Cerebellar cortex (tissue), 1 donor: ENCODE results near the gene STX16.

ENCODE experiments used
- DNase-seq: peaks from one replicate; pipeline ENCODE4 v3.0.0-alpha.2; 2015; ENCODE audit warnings: low spot score

STX16 gene

DNA sequence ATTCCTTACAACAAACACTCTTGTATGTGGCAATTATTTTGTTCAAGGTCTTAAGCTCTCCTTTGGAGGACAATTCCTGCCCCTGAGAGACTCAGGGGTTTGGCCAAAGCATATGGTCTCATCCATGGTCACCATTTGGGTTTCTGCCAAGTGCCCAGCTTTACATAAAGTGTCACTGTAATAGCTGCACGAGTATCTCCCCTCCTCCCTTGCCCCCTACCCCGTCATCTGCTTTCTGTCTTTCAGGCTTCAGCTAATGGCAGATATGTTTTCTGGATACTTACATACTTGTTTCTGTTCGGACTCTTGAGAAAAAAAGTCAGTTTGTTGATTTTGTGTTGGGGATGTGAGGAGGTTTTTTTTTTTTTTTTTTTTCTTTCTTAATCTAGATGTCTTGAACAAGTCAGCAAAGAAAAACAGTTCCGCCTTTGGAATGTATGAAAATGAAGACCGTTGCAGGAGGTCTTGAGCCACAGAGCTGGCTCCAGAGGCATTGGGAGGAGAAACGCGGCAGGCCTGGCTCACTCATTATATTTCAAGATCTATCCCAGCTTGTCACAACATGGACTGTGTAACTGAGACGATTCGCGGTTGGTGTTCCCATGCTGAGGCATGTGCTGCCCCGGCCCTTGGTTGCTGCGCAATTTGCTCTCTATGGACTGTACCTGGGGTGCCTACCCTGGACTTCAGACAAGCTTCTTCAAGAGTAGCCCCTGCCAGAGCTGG, 32.6 kb upstream of the STX16 start:
- DNase-seq: no peak

DNA sequence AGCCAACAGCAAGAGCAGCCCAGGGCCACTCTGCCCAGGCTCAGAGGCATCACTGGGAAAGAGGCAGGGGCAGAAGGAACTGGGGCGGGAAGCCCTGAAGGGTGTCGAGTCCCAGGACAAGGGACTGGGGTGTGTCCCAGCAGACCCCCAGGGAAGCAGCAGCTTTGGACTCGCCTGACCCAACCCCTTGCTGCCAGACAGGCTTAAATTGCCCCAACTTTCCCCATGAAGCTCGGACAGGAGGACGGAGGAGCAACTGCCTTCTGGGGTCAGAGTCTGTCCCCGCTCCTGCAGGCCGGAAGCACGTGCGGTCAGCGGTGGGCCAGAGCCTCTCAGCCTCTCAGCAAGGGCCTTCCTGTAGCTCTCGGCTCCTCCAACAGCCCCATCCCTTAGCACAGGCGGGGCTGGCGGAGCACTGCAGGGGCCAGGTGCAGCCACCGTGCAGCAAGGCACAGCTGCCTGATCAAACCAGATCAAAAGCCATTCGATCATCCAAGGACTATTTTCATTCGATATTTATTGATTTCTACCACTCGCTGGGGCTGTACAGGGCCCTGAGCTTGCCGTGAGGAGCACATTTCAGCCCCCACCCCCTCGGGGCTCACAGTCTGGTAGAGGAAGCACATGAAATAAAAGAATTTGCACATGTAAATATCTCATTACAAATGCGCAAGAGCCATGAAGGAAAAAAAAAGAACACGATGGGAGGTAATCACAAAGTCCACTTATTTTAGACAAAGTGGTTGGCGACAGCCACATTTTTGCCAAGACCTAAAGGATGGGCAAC, 31.8 kb upstream of the STX16 start:
- DNase-seq: no peak

GRCh38 chr20:58619864-58620431, 31.1 kb upstream of the STX16 start:
- DNase-seq: no peak

- DNase-seq: no peak
Measured at GRCh38 chr20:58621906-58622548, 29.1 kb upstream of the STX16 start.

DNA sequence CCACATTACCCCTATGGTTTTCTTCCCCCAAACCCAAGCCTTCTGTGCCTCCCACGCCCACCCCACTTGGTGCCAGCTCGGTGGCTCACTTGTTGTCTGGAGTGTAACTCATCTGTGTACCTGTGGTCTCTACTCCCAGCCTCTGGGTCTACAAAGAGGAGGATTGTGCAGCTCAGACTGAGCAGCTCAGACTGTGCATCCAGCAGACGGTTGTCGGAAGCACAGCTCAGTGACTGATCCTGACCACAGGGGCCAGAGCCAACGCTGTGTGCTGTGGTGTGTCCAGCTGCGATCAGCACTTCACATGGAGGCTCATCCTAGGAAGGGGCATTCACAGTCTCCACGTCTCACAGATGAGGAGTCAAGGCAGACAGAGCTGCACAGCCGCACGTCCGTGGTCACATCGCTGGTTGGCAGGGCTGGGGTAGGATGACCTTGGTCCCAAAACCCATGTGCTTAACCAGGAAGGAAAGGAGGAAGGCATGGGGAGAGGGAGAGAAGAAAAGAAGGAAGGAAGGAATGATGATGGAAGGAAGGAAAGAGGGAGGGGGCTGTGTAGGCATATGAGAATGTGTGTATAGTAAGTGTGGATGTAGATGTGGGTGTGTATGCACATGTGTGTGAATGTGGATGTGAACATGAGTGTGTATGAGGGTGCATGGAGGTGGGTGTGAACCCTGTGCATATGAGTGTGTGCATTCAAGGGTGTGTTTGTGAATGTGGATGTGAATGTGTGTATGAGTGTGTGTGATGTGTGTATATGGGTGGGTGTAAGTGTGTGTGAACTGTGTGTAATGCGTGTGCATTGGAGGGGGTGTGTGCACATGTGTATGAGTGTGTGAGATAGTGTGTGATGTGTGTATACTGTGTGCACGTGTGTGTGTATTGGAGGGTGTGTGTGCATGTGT, 28.2 kb upstream of the STX16 start:
- no peak for DNase-seq

GRCh38 chr20:58623579-58624473, 27.3 kb upstream of the STX16 start:
- DNase-seq: no peak

GRCh38 chr20:58624687-58625086, 26.4 kb upstream of the STX16 start:
- no peak for DNase-seq

DNA sequence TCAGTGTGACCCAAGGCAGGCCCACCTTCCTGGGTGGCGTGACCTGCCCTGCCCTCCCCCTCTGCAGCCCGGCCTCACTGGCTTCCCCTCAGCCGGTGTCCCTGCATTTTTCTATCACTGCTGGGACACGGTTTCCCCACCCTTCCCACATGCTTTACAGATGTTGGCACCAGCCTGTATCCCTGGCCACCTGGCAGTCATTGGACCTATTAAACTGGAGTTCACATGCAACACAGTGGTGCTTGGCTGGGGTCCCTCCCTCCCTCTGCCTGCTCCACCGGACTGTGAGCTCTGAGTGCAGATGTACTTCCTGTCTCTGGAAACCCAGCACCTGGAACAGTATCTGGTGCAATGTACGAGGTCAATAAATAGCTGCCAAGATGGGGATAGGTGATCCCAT, 25.5 kb upstream of the STX16 start:
- DNase-seq: no peak

DNA sequence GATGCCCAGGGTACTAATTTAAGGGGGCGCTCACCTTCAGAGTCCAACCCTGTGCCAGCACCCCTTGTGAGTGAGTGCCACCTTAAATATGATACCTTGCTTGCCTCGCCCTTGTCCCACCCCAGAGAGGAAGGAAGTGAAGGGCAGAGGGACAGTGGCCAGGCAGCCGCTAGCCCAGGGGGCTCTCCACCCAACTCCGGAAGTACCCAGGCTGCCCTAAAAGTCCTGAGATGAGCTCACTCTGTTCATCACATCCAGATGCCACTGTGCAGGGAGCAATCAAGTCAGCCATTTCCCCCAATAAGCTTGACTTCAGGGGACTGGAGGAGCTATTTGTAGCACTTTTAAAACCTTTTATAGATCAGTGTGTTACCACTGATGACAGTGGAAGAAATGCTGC, 25.0 kb upstream of the STX16 start:
- DNase-seq: no peak

DNA sequence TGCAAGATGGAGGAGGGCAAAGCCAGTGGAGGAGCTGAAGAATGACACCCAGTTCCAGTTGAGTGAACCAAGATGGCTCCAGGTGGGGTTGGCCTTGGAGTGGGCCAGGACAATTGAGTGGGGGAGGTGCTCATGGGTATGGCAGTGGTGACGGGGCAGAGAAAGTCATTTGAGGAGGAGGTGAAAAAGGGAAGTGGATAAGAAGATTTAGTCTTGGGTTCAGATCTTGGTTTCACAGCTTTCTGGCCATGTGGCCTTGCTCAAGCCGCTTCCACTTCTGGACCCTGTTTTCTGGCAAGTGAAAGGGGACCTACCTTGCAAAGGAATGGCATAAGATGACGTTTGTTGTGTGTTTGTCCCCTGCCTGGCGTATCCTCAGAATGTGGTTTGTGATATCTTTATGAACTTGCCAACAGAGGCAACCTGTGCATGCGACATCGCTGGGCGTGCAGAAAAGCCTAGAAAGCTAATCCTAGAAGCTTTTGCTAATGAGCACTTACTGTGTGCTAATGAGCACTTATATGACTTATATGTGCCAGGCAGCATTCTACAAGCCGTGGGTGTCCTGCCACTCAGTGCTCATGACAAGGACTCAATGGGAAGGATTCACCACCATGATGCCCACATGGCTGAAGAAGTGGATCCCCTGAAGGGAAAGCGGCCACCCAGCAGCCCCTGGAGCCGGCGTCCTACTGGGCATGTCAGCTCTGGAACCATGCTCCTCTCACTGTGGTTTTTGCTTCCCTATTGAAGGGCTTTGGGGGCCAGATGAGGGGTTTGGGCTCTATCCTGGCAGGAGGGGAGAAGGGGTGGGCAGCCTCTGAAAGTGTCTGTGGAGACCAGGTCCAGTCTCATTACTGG, 23.6 kb upstream of the STX16 start:
- DNase-seq: no peak

- DNase-seq: no peak
Measured at GRCh38 chr20:58628491-58629214, 22.4 kb upstream of the STX16 start.

DNA sequence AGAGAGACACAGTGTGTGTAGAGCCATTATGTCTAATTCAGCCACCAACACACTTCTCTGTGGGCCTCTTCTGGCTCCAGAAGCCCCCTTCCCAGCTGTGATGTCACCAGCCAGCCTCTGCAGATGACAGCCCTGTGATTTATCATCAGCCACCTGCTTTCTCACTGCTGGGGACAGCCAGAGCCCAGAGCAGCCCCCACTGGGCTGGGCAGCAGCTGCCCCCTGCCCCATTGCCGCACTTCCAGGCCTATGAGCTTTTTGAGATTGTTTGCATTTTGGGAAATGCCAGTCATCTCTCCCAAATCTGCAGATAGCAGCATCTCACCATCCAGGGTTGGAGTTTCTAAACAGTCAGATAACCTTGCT, 21.9 kb upstream of the STX16 start:
- no peak for DNase-seq

- DNase-seq: no peak
Measured at GRCh38 chr20:58630063-58630462, 21.0 kb upstream of the STX16 start.

DNA sequence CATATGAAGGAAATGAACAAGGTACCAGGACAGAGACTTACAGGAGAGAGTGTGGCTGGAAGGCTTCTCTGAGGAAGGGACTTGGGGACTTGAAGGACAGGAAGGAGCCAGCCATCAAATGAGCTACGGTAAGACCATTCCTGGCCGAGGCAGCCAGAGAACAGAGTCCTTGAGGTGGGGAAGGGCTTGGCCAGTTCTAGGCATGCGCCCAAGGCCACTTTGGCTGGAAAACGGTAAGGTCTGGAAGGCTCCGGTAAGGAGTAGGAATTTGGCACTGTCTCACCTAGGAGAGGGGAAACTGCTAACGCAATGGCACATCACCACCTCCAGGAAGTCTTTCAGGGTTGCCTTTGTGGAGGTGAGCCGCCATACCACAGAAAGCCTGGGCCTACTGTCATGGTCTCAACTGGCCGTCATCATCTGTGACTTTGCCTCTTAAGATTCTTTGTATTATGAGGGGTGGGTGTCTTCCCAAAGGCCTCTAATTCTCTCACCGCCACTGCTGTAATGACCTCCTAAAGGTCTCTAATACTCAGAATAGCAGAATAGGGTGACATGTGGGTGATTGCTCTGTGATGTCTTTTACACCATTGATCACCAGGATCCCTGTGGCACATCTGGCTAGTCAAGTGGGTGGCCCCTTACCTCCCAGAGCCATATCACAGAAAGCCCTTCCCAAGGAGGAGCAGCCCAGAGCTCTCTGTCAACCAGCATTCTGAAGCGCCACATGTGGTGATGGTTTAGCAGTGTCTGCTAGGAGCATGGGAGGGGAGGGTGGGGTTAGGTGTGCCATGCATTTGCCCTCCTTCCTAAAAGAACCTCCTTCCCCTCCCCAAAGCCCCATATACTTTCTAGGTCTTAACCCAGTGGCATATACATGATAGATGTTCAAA, 17.7 kb upstream of the STX16 start:
- DNase-seq: no peak

DNA sequence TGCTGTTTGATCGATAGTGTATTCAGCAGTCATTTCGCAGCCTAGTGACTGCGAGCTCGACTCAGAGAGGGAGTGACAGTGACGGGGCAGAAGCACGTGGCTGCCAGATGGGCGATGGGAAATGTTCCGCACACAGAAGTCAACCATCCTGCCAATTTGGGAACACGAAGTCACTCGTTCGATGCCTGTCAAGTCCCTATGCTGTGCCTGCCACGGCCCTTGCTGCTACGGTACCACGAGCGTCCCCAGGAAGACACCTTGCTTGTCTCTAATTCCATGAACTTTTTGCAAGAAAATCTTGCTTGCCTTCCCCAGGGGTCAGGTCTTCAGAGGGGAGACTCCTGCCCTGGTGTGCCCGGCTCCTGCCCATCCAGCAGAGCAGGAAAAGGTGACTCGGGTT, 17.0 kb upstream of the STX16 start:
- DNase-seq: no peak

- no peak for DNase-seq
Measured at GRCh38 chr20:58634521-58635278, 16.4 kb upstream of the STX16 start.

DNA sequence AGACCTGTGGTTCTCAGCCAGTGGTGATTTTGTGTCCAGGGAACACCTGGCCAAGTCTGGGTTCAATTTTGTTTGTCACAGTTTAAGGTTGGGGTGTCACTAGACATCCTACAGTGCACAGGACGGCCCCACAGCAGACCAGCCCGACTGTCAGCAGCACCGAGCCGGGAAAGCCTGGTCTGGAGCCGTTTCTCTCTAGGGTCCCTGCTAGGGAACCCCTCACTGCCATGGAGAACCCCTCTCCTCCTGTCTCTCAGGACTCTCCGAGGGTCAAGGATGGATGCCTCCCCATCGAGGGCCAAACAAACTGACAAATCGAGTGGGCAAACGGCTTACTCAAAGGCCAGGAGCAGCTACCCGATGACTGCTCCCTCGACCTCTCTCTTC, 15.8 kb upstream of the STX16 start:
- DNase-seq: no peak
